Fibroblast of skin of left biceps (primary cell): ENCODE results near the gene MAPKAP1.
A peak's percentile ranks its signal among the peaks of the same experiment; 100 is the strongest.

ENCODE experiments used
- DNase-seq, 2 experiments: peaks; one replicate each; pipeline ENCODE4 v3.0.0-alpha.2; 2013; ENCODE audit warnings: low read depth in 2 of 2

The MAPKAP1 gene

GRCh38 chr9:125706651-125707471, at the start of gene MAPKAP1:
Gene MAPKAP1, minus strand, starts transcription at chr9:125707208. Its CDS starts 34,634 bp downstream, at chr9:125672574.
- peak; percentile 87 to 90 for DNase-seq

DNA sequence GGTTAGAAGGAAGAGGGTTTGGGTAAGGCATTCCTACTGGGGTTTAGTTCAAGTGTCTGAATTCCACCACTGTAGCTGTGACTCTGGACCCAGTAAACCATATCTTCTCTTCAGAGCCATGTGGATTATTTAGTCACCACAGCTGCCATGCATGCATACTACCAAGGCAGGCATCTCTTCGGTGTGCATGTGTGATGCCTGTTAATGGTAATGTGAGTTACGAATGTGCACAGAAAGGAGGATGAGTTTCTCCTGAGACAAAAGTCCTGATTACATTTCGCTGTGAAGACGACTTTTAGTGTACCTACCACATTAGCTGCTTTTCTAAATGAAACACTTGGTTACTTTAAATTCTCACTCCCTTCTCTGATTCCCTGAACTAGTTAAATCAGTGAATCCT, 49.5 kb upstream of the MAPKAP1 start:
- no peak for DNase-seq

- DNase-seq = no peak
These were observed 48.3 kb upstream of the MAPKAP1 start for GRCh38 chr9:125755340-125755739.

- no peak for DNase-seq
These were observed 47.1 kb upstream of the MAPKAP1 start for GRCh38 chr9:125754096-125754495.

DNA sequence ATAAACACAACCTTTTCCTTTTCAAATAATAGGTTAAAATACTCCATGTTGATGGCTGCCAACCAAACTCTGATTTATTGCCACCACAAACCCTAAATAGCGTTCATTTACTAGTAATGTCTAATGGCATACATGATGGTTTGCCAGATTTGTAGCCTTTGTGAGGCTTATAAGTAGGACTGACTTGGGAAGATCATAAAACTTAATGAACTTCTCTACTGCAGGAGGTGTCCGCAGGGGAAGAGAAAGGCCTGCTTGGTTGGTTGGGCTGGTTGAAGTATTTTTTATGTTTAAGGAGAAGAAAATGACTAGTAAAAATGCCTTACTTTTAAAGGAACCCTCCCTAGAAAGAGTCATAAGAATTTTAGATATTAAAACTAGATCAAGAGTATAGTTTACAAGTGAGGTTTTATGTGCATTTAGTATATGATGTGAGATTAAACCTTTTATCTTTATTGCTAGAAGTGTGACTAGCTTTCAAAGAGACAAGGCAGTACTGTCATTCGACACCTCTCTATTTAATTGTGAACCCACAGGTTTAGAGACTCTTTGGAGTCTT, 45.1 kb upstream of the MAPKAP1 start:
- no peak for DNase-seq

GRCh38 chr9:125750627-125751011, 43.6 kb upstream of the MAPKAP1 start:
- DNase-seq = no peak

GRCh38 chr9:125749951-125750626, 43.1 kb upstream of the MAPKAP1 start:
- no peak for DNase-seq

DNA sequence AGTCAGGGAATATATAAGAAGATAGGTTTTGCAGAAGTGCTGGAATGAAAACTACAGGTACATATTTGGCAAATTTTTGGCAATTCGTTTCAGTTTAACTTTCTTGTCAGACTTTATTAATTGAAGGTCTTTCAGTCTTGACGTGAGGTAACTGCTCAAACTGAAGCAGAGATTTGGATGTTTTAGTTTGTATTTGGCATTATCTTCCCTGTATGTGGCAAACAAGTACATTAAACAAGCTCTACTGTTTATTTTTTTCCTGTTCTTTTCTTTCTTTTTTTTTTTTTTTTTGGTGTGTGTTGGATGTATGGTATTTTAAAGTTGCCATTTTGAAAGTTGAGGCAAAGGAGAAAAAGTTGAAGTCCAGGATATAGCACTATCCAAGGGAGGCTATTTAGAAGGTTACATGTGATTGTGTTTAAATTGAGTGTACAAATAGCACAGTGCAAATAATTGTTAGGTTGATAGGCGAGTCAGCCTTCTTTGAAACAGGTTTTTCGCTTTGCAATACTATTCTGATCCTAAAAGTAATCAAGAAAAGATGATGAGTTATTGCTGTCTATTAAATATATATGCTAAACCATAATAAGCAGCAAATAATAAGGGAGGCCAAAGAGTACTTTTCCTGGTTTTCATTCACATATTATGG, 42.4 kb upstream of the MAPKAP1 start:
- DNase-seq = no peak

GRCh38 chr9:125748446-125749099, 41.6 kb upstream of the MAPKAP1 start:
- DNase-seq = no peak

GRCh38 chr9:125747765-125748445, 40.9 kb upstream of the MAPKAP1 start:
- DNase-seq = no peak

- no peak for DNase-seq
These were observed 40.2 kb upstream of the MAPKAP1 start, which contains the start of gene PBX3 for GRCh38 chr9:125747053-125747764. Gene PBX3, plus strand, starts transcription at chr9:125747373.

GRCh38 chr9:125746774-125747052, 39.7 kb upstream of the MAPKAP1 start:
- DNase-seq = no peak

DNA sequence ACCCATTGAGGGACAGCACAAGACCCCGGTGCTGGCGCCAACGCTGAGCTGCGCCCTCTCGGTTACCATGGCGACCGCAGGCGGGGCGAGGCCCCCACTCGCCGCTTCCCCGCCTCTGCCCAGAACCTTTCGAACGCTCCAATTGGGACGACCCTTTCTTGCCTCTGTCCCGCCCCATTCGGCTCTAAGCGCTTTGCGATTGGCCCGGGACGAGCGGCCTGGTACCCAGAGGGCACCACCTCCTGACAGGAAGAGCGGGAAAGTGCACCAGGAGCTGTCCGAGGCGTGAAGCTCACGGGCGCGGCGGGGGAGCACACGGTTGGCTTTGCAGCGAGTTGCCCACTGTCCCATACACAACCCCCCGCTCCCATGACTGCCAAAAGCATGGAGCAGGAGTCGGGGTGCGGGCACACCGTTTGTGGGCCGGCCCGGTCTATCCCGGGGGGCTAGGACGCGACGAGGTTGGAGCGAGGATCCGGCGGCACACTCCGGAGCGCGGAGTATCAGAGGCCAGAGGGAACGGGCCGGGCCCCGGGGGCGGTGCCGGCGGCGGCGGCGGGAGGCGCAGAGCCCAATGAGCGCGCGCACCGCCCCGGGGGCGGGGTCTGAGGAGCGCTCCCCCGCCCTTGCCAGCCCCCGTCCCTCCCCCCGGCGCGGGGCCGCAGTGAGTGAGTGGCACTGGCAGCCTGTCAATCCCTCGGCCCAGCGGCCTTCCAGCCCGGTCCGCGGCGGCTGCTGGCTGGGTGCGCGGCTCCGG, 39.2 kb upstream of the MAPKAP1 start:
- DNase-seq = peak; percentile 70 to 74

DNA sequence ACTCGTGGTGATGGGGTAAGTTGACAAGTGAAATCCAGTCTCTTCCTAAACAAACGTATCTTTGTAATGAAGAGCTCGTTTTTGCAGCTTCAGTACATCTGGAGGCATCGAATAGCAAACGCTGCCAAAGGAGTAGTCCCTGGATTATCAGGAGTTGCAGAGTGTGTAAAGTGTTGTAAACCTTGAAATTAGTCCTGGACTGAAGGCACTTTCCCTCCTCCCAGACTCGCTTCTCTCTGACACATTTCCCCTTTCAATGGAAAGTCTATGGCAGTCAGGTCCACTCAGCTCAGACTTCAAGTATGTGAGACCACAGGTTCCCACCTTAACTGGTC, 38.6 kb upstream of the MAPKAP1 start:
- DNase-seq = no peak

DNA sequence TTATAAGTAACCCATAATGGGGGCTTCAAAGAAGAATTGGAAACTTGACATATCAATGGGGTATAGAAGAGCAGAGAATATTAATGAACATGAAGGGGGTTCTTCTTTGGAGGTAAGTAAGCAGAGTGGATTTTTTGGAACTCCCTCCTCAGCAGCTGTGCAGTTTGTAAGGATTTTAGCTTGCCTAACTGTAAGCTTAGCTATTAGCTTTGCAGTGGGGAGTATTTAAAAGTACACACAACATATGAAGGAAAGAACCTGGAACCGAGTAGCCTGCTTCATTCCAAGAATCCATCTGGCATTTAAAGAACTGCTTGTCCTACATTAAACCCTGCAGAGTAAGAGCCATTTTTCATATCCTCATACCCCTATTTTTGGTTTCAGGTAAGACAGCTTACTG, 38.0 kb upstream of the MAPKAP1 start:
- no peak for DNase-seq

DNA sequence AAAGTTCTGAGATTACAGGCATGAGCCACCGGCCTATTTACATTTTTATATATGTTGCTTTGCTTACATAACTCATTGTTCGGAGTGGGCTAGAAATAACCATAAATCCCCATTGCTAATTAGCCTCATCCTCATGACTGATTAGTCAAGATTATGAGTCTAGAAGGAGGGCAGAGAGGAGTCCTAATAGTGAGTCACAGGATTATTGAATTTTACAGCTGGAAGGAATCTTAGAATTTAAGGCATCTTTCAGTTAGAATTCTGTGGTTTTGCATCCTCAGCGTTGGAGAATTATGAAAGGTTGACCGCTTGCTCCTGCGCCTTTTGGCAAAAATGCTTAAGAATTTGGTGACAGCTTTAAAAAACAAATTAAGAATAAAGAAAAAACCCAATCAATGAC, 37.6 kb upstream of the MAPKAP1 start:
- DNase-seq = peak; percentile 71 to 72

- no peak for DNase-seq
These were observed 36.8 kb upstream of the MAPKAP1 start for GRCh38 chr9:125743682-125744428.

DNA sequence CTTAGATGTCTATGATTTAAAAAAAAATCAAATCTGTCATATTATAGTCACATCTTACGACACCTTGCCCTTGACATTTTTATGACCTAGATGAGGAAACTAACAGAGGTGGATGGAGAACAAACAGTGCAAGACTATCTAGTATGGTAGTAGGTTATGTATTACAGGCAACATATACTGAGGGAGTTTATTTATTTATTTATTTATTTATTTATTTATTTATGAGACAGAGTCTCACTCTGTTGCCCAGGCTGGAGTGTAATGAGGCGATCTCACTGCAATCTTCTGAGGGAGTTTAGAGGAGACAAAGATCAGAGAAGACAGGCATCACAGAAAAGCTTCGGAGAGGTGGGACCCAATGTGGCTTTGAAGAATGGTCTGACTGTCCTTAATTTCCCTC, 35.6 kb upstream of the MAPKAP1 start:
- DNase-seq = no peak

DNA sequence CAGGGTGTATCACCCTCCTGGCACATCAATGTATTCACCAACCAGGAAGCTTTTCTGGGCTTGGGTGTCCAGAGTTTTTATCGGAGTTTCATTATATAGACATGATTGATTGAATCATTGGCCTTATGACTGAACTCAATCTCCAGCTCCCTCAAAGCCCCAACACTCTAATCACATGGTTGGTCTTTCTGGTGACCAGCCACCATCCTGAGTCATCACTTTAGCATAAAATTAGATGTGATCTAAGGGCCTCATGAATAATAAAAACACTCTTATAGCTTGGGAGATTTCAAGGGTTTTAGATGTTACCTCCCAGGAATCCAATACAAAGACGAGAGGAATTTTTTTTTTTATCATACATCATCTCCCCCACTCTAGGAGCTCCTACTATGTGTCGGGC, 32.4 kb upstream of the MAPKAP1 start:
- no peak for DNase-seq

DNA sequence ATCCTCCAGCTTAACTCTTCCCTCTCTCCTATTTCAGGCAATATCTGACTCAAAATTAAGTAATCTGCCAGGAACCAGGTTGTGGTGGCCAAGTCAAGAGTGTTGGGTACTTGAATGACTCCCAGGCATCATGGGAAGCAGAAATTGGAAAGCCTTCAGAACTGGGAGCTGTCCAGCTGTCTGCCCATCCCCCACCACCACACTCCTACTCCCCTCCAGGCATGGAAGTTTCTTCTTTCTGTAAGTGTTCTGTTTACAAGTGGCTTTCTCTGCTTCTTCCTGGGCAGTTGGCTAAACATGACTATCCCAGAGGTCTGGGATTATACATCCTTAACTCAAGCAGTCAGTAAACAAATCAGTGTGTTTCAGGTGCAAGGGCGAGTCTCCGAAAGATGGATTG, 25.6 kb upstream of the MAPKAP1 start:
- no peak for DNase-seq
